ENCODE measurements around the gene FRMD4A. TPM values are rescaled to one million over a fixed set of nuclear protein-coding genes. Genes with fewer than 3 reads are reported as not detected.

FRMD4A gene
- total and polyA plus RNA-seq, 10 of the 15 experiments (the other 5 are each of a cell fraction or from before 2014, with no cell fraction given) = 17.8 to 75.2 (median 39.1) TPM

GRCh38 chr10:13788711-13789447 is 541.8 kb downstream of the FRMD4A start:
- in situ Hi-C loops (cut with MboI) = no loop called here
- H3K4me1 ChIP-seq (ENCODE audit: control insufficient read depth, insufficient read depth, low read length) = peaks cover 12% of the 10 kb centered on the region
- no peak overlapping the region for H3K9ac ChIP-seq (ENCODE audit: control insufficient read depth, insufficient read depth, low read length)
- no peak overlapping the region for H2AFZ ChIP-seq (ENCODE audit: control insufficient read depth, low read depth, low read length)
- POLR2A ChIA-PET = interaction anchor here (1.3 to 1.4 kb wide), 2 partner anchors 181 to 397 kb away, joined by 3 to 4 read pairs; no protein-coding TSS in a partner anchor
- RAD21 ChIA-PET (ENCODE audit: unreplicated experiment) = interaction anchor here (0.7 to 3.8 kb wide), 22 partner anchors 10 to 407 kb away, joined by 3 to 32 read pairs (median 4); no protein-coding TSS in a partner anchor
- H3K4me2 ChIP-seq (ENCODE audit: control insufficient read depth, insufficient read depth) = no peak overlapping the region
- SMC1A ChIA-PET (ENCODE audit: uncharacterized antibody, unreplicated experiment) = interaction anchor here (0.7 to 4.2 kb wide), 23 partner anchors 11 to 688 kb away, joined by 3 to 30 read pairs (median 3); no protein-coding TSS in a partner anchor
- H3K27ac ChIP-seq (ENCODE audit: control insufficient read depth, insufficient read depth) = no peak overlapping the region
- intact Hi-C loops (cut with micrococcal nuclease; ENCODE audit: unreplicated experiment) = loop anchor here (5.0 to 10.0 kb wide), 3 partner anchors 138 to 706 kb away; no protein-coding TSS in a partner anchor
- DNase-seq (ENCODE audit: low read depth, low spot score) = no peak
- H3K27me3 ChIP-seq (replicated peaks in 1 of 2; ENCODE audit: control insufficient read depth in 2 of 2, insufficient read depth in 2 of 2, low read length in 1 of 2) = no peaks in the 10 kb centered on the region
- no peaks in the 10 kb centered on the region for H4K20me1 ChIP-seq (ENCODE audit: control insufficient read depth, insufficient read depth)
- ATAC-seq = peak; percentile 62
- H3K36me3 ChIP-seq (ENCODE audit: control insufficient read depth in 2 of 2, insufficient read depth in 2 of 2, low read length in 1 of 2) = peaks cover 0 to 8% of the 10 kb centered on the region in 2 experiments; a peak in 2 of 4 replicates
- CTCF ChIA-PET = interaction anchor here (0.6 to 1.5 kb wide), 19 partner anchors 11 to 537 kb away, joined by 3 to 10 read pairs (median 3); no protein-coding TSS in a partner anchor
- FAIRE-seq = no peak
- no peaks in the 10 kb centered on the region for H3K79me2 ChIP-seq (ENCODE audit: control insufficient read depth, insufficient read depth, low read length)
- WGBS (ENCODE audit: insufficient coverage, insufficient replicate concordance, low lambda C conversion rate, missing lambda C conversion rate) = 90% methylated on average over 9 of the region's 9 CpGs
- H3K4me3 ChIP-seq = no peak overlapping the region
- no peaks in the 10 kb centered on the region for H3K9me3 ChIP-seq (replicated peaks; ENCODE audit: control insufficient read depth, insufficient read depth, low read length)
- BruUV-seq (replicated peaks) = no TSS peak
- no peak for TF ChIP-seq MTA2 (IDR thresholded peaks at IDR 0.05; ENCODE audit: low read depth)
- no peak for TF ChIP-seq NBN (IDR thresholded peaks at IDR 0.05)
- TF ChIP-seq GATAD2B (conservative IDR thresholded peaks at IDR 0.05; ENCODE audit: low read depth) = no peak
- TF ChIP-seq HDGF (IDR thresholded peaks at IDR 0.05) = no peak
- TF ChIP-seq ETV6 (conservative IDR thresholded peaks at IDR 0.05 in 1 of 2, IDR thresholded peaks at IDR 0.05 in 1 of 2; ENCODE audit: borderline replicate concordance in 1 of 2, low read depth in 1 of 2) = no peak
- TF ChIP-seq, protein P1, sequence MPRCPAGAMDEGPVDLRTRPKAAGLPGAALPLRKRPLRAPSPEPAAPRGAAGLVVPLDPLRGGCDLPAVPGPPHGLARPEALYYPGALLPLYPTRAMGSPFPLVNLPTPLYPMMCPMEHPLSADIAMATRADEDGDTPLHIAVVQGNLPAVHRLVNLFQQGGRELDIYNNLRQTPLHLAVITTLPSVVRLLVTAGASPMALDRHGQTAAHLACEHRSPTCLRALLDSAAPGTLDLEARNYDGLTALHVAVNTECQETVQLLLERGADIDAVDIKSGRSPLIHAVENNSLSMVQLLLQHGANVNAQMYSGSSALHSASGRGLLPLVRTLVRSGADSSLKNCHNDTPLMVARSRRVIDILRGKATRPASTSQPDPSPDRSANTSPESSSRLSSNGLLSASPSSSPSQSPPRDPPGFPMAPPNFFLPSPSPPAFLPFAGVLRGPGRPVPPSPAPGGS (IDR thresholded peaks at IDR 0.05; ENCODE audit: borderline replicate concordance, insufficient read depth, low read depth, low read length, poor library complexity, severe bottlenecking) = no peak
- TF ChIP-seq IKZF1 (conservative IDR thresholded peaks at IDR 0.05) = peak; percentile 23; the same call in 1 of the 2 replicates
- no peak for TF ChIP-seq POLR2AphosphoS2 (IDR thresholded peaks at IDR 0.05; ENCODE audit: low read depth, low read length)
- TF ChIP-seq JUNB (IDR thresholded peaks at IDR 0.05) = no peak
- no peak for TF ChIP-seq CBX3 (IDR thresholded peaks at IDR 0.05; ENCODE audit: borderline replicate concordance, low read depth)
- no peak for TF ChIP-seq TARDBP (IDR thresholded peaks at IDR 0.05; ENCODE audit: borderline replicate concordance)
- no peak for TF ChIP-seq POLR2A (IDR thresholded peaks at IDR 0.05; ENCODE audit: low read depth, low read length)
- TF ChIP-seq NFXL1 (IDR thresholded peaks at IDR 0.05; ENCODE audit: borderline replicate concordance) = no peak
- no peak for TF ChIP-seq ZNF274 (IDR thresholded peaks at IDR 0.05; ENCODE audit: insufficient read depth, insufficient read length)
- peak; percentile 60 for TF ChIP-seq ATF7 (IDR thresholded peaks at IDR 0.05; ENCODE audit: low read depth)

Data from GM12878 (cell line).